Measurements from ENCODE around the gene LRRC3B.
A peak's percentile ranks its signal among the peaks of the same experiment; 100 is the strongest.

The LRRC3B gene

GRCh38 chr3:26634601-26635000 is 12.0 kb downstream of the LRRC3B start:
- DNase-seq: no peak

GRCh38 chr3:26636096-26636727 is 13.6 kb downstream of the LRRC3B start:
- DNase-seq: no peak

DNA sequence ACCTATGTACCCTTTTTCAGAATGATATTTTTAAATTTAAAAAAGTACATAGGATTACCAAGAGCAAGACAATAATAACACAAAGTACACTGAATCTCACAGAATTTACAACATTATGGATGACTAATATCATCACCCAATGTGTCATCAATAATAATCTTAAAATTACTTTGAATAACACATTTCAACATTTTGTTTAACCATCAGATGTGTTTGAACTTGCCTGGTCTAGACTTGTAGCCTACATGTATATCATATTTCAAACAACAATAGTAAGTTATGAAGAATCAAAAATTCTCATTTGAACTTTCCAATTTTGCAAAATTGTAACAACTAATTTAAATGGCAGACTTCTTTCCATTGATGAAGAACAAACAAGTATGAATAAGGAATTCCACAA is 15.1 kb downstream of the LRRC3B start:
- DNase-seq: no peak

GRCh38 chr3:26638113-26638512 is 15.5 kb downstream of the LRRC3B start:
- no peak for DNase-seq

- no peak for DNase-seq
Measured at GRCh38 chr3:26639339-26639738, 16.8 kb downstream of the LRRC3B start.

GRCh38 chr3:26647078-26647477 is 24.5 kb downstream of the LRRC3B start:
- no peak for DNase-seq

DNA sequence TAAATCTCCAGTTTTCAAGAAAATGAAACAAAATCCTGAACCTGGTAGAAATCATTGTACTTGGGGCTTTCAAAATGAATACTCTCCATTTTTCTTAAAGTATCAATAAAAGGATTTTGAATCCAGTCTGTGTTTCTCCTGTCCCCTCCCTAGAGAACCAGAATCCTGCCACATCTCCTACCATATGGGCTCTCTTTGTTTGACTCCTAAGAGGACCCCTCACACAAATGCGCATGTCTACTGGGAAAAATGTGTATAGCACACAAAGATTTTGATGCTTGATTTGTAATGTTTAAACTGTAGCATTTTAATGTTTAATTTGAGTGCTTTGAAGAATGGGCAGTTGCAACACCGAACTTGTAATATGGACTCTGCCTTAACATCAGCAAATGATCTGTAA is 25.9 kb downstream of the LRRC3B start:
- no peak for DNase-seq

GRCh38 chr3:26652164-26652563 is 29.6 kb downstream of the LRRC3B start:
- DNase-seq: no peak

DNA sequence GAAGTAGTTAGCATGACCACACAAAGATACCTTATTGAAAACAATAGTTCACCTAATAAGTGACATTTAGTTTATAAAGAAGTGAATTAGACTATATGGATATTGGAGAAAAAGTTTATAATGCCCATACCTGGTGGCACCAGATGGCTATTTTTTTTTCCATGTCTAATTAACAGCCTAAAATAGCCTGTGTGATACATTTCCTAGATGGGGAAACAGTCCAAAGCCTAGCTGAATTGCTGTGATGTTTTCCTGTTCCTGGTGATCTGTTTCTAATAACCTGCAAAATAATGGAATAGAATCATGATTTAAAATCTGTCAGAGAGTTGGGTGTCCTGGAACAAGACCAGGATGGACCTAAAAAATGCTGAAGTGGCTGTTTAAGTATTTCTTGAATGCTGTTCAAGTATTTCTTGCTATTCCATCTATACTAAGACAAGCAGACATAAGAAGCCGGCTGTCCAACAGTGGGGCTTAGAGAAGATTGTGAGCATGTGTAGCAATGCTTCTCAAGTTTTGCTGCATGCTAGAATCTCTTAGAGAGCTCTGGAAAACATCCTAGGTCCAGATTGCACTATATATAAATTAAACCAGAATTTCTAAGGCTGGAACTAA is 31.3 kb downstream of the LRRC3B start:
- DNase-seq: no peak

DNA sequence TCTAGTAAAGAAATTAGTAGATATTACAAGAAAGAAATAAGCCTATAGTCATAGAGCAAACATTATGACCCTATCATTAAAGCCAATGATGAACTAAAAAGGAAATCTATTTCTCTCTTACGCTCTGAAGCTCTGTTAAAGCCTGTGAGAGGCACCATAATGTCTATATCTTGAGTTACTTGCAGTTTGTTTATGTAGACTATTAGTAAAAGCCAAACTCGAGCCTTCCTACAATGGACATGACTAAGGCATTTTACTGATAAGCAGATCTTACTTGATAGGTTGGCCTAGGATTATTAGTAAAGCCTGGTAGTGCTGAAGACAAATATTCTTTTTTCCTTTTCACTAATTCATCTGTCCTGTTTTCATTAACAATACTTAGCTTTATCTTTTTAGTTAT is 32.7 kb downstream of the LRRC3B start:
- DNase-seq: no peak

DNA sequence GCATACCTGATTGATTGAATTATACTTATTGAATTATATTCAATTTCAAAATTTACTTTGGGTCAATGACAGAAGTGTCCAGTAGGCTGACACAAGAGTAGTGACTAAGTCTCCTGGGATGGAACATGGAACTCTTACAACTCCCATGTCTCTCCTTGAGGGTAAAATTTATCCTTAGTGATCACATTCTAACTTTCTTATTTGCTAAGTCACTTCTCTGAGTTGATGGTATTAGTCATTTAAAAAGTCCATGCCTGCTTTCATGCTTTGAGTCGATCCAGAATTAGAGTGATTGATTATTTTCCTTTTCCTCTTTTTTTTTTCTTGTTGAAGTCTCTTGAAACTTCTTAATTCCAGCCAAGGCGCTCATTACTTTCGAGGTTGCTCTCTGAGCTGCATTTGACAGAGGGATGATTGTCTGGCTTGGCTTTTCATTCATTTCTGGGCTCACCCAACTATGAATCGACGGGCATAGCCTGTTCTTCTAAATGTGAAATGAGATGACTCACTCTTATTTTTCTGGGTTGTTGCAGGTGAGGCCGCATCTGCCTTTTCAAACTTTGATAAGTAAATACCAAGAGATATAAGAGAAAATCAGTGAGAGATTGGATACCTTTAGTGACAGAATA is 34.9 kb downstream of the LRRC3B start:
- no peak for DNase-seq

- DNase-seq: no peak
Measured at GRCh38 chr3:26668171-26668570, 45.6 kb downstream of the LRRC3B start.

DNA sequence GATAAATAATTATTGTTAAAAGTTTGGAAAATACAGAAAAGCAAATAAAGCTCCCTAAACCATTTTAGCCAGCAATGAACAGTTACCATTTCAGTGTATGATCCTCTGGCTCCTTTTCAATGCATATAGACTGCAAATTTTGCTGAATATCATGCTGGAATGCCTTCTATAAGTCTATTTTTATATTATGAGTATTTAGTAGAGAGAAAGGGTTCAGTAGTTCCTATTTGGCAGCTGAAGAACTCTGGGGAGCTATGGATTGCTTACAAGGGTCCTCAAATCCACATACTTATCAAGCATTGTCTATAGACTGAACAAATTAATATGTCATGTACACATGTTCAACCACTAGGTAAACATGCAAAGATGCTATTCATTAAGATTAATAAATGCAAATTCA is 46.1 kb downstream of the LRRC3B start:
- no peak for DNase-seq

GRCh38 chr3:26675336-26675735 is 52.8 kb downstream of the LRRC3B start:
- DNase-seq: no peak

- DNase-seq: no peak
Measured at GRCh38 chr3:26681632-26682031, 59.1 kb downstream of the LRRC3B start.

- DNase-seq: no peak
Measured at GRCh38 chr3:26682406-26682805, 59.8 kb downstream of the LRRC3B start.

DNA sequence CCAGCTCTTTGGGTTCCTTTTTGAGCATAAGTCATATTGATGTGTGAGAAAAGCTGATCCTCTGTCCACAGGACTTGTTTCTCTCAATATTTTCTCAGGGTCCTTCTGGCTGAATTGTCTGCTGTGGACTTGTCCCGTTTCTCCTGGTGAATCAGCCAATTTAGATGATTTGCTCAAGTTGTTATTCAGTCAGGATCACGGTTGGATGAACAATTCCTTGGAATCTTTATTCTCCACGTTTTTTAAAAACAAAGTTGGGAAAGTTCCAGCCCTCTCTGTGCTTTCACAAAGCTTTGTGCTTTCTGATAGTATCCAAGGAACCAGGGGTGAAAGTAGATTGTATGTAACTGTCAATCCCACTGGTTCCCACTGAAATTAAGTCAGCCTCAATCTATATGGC is 61.3 kb downstream of the LRRC3B start:
- no peak for DNase-seq

DNA sequence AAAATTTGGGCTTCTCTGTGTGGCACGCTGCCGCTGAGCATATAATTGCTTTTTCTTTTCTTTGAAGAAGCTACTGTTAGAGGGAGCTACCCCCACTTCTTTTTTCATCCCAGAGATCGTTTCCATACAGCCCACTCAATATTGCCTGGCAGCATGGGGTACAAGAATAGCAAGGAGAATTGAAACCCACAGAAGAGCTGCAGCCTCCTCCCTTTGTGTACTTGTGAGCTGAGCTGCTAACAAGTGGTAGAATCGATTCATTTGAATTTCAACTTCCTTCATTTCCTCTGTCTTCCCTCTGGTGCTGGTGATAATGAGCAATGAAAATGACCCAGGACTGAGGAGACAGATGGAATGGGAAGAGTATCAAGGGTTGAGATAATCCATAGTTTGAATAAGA is 64.9 kb downstream of the LRRC3B start:
- no peak for DNase-seq

- DNase-seq: no peak
Measured at GRCh38 chr3:26699553-26699952, 77.0 kb downstream of the LRRC3B start.

DNA sequence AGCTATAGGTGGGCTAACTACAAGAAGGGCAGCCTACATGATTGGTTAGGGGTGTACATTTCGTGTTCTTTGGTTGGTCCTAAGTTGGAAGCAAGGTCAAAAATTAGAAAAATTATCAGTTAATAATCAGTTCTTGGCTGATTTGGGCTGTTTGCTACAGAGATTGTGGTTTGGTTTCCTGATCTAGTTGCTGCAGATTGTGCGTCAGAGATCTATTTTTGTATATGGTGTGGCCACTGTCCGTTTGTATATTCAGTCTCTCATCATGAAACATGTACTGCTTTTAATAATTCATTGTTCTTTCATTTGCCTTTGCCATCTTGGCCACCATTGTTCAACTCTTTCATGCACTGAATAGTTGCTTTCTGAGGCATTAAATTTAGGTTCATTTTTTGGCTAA is 80.9 kb downstream of the LRRC3B start:
- DNase-seq: no peak

GRCh38 chr3:26704736-26705135 is 82.2 kb downstream of the LRRC3B start:
- DNase-seq: no peak

- DNase-seq: no peak
Measured at GRCh38 chr3:26708501-26708900, 85.9 kb downstream of the LRRC3B start.

DNA sequence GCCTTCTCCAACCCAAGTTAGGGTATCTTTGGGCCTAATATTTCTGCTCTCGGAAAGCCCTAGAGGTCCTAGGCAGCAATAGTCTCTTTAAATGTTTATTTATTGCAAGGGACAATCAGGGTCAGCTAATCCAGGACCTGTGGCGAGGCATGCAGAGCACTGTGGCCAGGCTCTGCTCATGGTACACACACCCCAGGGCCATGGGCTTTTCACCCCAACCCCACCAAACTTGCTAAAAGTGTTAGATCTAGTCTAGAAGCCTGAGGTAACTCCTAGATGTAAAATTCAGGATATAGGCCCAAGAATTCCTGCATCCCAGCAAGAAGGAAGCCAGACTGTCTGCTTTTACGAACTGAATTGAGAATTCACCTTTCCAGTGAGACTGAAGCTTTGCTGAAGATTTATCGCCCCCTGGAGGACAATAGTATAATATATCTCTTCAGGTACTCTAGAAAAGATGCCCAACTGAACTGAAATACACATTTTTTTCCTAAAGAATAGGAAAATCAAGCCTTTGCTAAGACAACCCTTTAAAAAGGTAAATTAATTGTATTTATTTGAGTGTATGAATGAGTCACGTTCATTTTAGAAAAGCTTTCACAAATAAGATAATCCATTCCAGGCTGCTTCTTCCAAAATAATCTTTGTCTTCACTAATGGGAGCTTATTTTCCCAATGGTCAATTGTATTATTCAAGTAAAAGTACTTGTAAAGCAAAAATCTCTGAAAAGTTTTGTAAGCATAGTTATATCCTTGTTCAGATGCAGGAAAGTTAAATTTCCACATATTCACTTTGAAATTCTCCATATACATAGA is 89.8 kb downstream of the LRRC3B start:
- peak; percentile 18 for DNase-seq

DNA sequence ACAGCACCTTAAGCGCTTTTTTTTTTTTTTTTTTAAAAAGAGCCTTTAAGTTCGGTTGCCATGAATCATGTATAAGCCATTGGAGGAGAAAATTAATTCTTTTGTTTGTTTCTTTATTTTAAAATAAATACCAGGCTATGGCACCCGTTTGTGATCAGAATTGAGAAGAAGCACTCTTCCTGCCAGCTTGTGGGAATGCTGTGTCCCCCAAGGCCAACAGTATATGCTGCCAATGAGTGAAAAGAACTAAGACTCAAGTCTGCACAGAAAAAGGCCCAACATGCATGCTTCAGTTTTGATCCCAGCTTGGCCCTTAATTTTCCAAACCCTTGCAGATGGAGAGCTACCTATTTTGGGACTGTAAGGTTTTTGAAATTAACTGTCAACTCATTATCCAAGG is 90.5 kb downstream of the LRRC3B start:
- no peak for DNase-seq
